GM21717 (cell line): Measurements from ENCODE around the gene PAH.
"Not testable (repeated sequence)": the region's sequence is repeated elsewhere in the genome, so short reads cannot be mapped to it uniquely, and the experiment has no call there.

ENCODE experiments used
- ATAC-seq: cut with Tn5 transposase; IDR thresholded peaks from one replicate; pipeline ENCODE4 v1.9.1; 2021; ENCODE audit warnings: mild to moderate bottlenecking, moderate library complexity; ENCODE audit not compliant: unreplicated experiment

PAH gene

DNA sequence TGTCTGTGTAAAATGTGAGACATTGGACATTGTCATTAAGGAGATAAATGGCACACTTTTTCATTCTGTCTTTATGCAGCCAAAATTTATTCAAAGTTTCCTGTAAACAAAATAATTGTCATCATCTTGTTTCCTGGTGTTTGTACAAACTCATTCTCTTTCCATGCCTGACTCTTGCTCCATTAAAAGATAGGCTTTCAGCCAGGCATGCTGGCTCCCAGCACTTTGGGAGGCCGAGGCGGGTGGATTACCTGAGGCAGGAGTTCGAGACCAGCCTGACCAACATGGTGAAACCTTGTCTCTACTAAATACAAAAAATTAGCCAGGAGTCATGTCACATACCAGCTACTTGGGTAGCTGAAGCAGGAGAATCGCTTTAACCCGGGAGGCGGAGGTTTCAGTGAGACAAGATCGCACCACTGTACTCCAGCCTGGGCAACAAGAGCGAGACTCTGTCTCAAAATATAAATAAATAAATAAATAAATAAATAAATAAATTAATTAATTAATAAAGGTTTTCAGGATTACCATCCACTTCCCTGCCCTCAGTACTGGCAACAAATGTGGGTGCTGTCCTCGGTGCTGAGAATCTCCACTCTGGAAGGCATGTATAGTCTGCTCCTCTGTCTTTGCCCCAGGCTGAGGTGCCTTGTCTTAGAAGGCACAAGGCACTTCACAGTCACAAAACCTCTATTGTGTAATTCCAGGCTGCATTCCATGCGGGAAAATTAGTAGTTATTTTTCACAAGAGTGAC lies 83.2 kb downstream of the PAH start:
- no peak for ATAC-seq

DNA sequence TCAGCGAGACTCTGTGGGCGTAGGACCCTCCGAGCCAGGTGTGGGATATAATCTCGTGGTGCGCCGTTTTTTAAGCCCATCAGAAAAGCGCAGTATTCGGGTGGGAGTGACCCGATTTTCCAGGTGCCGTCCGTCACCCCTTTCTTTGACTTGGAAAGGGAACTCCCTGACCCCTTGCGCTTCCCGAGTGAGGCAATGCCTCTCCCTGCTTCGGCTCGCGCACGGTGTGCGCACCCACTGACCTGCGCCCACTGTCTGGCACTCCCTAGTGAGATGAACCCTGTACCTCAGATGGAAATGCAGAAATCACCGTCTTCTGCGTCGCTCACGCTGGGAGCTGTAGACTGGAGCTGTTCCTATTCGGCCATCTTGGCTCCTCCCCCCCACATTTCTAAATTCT lies 84.2 kb downstream of the PAH start:
- ATAC-seq, result not testable (repeated sequence)

DNA sequence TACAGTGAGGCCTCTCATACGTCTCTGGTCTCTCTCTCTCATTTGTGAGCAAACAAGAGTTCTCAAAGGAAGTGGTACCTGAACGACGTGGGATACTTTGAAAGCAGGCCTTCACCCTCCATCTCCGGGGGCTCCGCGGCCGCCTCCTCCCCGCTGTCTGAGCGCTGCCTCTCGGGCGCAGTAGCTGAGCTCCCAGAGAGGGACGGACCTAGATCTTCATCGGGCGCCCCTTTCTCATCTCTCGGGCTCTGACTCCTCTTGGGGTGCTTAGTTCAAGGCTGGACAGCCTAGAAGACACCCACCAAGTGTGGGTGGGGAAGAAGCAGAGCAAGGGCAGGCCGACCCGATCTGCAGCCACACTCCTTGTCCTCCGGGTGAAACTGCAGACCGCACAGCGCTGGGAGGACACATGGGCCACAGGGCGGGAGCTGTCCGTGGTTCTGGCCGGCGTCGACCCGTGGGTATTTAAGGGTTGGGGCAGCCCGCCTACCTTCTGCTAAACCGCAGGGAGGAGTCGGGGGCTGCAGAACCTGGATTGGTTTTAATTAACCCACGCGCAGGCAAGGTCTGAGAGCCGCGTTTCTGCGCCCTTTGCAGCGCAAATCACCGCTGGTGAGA lies 92.7 kb downstream of the PAH start:
- no peak for ATAC-seq

DNA sequence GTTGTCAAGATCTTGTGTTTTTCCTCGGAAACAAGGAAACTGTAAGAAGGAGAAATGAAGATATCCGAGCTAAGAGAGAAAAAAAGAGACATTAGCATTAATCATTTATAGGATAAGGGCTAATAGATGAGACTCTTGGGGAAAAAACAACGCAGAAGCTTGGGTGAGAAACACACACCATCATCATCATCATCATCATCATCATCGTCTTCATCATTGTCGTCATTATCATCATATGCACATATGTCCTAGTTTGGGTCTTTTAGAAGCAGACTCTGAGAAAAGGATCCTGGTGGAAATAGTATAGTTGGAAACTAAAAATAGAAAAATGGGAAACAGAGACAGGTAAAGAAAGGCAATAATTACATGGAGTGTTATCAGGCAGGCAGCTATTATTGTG lies 95.9 kb downstream of the PAH start:
- no peak for ATAC-seq

DNA sequence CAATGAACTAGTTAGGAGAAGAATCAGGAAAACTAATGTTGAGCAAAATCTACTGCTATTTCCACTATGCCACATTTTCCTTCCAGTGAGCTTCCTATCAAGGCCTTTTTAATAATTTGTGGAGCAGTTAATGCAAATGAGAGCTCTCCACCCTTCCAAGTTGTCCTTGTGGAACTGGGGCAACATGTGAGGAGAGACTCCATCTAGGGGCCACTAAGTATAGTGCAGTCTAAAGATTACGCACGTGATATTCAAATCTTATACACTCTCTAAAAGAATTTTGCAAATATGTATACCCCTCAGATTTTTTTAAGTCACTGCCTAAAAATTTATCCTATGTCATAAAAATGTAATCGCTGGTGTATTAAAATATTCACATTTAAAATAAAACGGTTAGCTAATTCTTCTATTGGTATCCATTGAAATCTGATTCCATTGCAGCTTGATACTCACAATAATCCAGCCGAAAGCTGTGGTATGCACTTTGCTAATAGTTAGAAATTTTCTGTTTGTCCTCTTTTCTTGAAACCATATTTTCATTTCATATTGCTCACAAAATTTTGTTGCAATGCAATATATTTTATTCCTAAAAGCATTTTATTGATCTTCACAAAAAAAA lies 100.1 kb downstream of the PAH start:
- ATAC-seq, result no peak

DNA sequence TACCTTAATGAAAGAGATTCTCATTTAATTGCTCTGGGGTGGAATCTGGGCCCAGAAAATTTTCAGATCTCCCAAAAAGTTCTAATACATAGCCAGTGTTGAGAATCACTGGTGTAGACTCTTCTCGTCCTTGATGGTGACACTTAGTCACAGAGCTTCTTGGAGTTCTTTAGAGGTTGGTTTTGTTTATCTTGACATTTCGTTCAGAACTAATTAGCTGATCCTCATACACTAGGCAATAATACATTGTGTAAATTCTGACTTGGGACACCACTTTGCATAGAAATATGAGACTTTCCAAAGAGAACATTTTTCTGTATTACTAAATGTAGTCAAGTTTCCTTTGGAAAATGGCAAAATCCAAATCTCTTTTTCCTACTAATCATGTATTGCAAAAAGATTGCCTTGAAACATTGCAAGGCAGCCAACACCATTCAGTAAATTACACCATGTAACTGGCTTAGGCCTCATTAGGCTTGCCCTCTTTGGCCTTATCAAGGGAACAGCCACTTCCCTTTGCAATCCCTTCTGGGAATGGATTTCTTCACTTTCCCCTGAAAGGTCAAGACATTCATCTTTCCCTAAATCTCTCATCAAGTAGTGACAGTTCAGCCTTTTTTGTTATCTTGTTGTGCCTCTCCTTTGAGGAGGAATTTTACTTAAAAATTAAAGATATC lies 102.2 kb downstream of the PAH start:
- ATAC-seq, result no peak

DNA sequence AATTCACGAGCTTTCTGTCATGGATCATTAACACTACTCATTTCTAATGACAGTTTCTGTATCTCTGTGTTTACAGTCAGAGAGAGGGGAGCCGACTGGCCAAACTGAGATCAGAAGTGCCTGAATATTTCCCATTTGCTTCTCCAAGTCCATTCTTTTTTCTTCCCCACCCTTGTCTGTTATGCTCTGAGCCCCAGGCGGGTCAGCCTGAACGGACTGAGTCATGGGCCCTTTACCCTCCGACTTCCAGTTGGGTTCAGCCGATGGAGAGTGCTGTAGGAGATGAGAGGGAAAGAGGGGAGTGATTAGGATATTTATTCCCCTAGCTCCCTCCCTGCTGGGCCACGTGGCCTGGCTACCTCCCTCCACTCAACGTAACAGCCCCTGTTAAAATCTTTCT lies 104.7 kb downstream of the PAH start:
- no peak for ATAC-seq

DNA sequence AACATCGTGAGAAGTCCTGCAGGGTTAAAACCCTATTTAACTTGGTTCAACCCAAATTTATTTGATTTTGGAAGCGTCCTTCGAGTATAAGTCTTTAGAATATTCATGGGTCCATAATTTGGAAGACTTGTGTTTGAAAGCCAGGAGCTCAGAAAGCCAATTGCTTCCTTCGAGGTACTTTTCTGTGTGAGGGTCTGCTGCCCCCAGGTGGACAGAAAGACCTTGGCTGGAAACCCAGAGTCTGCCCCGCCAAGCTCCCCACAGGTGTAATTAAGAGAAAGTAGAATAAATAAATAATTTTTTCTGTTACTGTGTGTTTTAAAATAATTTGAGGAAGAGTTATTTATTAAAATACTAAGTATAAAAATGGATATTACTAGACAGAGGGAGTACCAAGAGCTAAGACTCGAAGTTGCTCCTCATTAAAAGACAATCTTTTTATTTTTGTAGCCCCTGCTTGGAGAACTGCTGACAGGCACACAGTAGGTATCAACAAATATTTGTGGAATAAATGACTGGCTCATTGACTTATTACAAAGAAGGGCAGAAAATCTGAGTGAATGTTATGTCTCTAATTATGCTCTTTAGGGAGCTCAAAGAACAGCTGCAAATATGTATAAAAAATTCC lies 105.8 kb downstream of the PAH start:
- ATAC-seq, result no peak

DNA sequence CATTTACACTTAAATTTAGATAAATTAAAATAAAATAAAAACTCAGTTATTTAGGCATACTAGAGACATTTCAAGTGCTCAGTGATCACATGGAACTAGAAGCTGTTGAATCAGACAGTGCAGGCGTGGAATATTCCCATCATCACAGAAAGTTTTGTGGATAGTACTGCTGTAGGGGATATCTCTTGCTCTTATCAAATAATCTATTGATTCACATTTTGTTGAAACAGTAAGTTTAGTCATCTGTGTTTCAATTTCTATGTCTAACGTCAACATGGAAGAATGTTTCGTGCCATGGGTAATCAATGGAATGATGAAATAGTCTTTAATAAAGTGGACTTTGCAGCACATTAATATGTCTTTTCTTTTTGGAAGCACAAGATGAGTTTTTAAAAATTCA lies 108.6 kb downstream of the PAH start:
- ATAC-seq, result no peak

DNA sequence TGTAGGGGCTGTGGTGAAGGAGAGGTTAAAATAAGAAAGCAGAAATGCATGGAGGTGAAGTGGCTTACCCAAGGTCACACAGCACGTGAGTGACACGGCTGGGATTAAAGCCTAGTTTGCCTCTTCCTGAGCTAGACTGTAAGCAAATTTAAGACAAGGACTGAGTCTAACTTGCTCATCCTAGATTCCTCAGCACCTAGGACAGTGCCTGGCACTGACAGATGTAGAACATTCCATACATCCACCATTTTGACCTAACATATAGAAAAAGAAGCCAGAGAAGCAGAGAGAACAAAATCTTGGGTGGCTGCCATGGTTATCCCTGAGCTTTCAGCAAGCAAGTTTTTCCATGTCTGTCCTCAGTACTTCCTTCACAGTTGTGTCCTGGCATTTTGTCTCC lies 110.5 kb downstream of the PAH start:
- no peak for ATAC-seq

DNA sequence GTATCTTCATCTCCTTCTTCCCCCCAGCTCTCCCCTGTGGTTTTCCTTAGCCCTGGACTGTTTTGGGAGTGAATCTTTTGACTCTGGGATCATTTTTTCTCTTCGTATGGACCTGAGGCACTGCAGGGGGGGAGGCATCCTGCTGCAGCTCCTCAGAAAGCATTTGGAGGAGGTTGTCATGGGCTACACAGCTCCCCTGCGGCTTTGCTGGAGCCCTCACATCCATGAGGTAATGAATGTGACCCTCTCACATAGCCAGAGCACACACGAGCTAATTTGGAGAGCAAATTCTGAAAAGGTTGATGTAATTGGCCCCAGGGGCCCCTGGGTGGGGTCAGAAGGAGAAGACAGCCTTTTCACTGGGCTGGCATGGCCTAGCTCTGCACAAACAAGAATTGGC lies 110.9 kb downstream of the PAH start:
- no peak for ATAC-seq

DNA sequence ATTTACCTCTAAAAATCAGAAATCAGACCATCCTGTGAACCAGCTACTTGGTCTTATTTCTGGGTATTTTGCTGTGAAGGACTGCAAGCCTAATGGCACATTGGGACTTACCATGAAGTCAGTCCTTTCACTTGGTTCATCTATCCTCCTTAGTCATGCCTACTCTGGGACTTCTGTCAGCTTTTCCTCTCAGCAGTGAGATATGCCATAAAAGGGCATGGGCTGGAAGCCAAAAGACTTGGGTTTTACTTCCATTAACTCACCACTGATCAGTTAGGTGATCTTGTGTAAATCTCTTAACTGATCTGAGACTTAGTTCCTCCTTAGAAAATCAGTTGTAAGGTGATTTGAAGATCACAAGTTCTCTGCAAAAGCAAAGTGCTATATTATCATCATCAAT lies 116.5 kb downstream of the PAH start:
- no peak for ATAC-seq

DNA sequence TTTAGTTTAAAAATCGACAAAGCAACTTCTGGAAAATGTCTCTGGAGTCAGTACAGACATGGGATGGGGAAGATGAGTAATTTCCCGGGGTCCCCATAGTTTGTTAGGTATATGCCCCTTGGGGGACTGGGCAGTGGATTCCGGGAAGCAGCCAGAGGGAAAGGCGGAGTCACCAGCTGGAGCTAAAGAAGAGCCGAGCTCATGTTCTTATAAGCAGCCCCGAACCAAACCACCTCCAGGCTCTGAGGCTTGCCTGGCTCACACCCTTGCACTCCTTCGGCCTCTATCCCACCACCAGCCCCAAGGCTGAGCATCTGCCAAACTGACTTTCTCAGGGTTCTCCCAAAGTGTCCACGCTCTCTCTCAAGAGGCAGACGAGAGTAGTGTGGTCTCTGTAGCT lies 117.8 kb downstream of the PAH start:
- no peak for ATAC-seq

DNA sequence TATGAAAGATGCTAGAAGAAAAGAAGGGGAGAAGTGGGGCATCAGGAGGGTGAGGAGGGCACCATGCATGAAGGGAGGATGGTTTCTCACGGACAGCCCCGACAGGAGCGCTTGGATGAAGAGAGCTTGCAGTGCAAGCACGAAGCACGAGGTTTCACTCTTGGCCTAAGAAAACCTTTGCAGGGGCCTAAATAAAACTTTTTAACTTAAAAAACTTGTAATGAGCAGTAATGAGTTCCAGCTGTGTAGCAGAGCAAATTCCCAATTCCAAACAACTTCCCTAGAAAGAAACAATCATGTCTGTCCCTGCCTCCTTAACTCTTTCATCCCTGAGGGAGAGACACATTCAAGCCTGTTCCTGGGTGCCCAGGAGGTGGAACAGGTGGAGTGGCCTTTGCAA lies 119.5 kb downstream of the PAH start:
- no peak for ATAC-seq

DNA sequence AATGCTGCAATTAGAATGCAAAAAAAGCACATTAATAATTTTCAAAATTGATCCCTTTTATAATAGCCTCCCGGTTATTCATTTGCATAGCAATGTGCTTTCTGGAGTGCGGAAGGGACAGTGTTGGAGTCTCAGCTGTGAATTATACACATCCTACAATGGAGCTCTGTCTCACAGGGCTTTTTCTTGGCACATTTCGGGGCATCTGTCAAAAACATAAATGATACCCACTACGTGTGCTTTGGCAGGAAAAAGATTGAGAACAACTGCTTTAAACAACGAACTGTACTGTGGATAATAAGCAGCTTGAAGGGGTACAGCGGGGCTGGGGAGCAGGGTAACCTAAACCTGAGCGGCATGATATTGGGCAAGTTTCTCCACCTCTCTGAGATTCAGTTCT lies 123.1 kb downstream of the PAH start:
- no peak for ATAC-seq
